SK-N-SH (cell line): ENCODE measurements around the gene TEX30. TPM values are rescaled to one million over a fixed set of nuclear protein-coding genes. Genes with fewer than 3 reads are reported as not detected.

ENCODE experiments used
- CTCF ChIA-PET: fragments of 300-600, 350-600 bp; formaldehyde crosslinking; extraction: SDS; loops from one replicate; lab custom pipeline; 2021; lab: Yijun Ruan, JAX
- POLR2A ChIA-PET: fragments of 350-600 bp; sonication (Branson Sonifier 250); formaldehyde crosslinking; extraction: SDS; loops from one replicate; lab custom pipeline; 2020; ENCODE audit warnings: antibody characterized with exemption, inconsistent platforms; lab: Yijun Ruan, JAX
- DNase-seq: peaks from one replicate; pipeline ENCODE4 v3.0.0; 2012
- H2AFZ ChIP-seq: fragments of 200-600 bp; sonication (generic); 2 replicates; pipeline ENCODE4 v1.8.1; 2016; ENCODE audit warnings: antibody characterized with exemption, mild to moderate bottlenecking, low read depth
- H3F3A ChIP-seq: fragments of 200-600 bp; sonication (generic); replicated peaks from 2 replicates; pipeline ENCODE3; 2016; ENCODE audit warnings: antibody characterized with exemption, mild to moderate bottlenecking; ENCODE audit not compliant: insufficient read depth
- H3K27ac ChIP-seq, 2 experiments: fragments of 200-500 bp in 1 of 2; fragments of 200-600 bp in 1 of 2; sonication (Bioruptor generic) in 1 of 2; sonication (generic), shearing (Covaris generic) in 1 of 2; 2 replicates each; pipeline versions ENCODE4 v1.5.1 to v1.6.1; 2014 to 2016; ENCODE audit warnings: low read depth in 2 of 2, inconsistent platforms in 1 of 2, low read length in 1 of 2, mild to moderate bottlenecking in 1 of 2, mixed read lengths in 1 of 2
- H3K27me3 ChIP-seq: fragments of 200-600 bp; sonication (generic), shearing (Covaris generic); 2 replicates; pipeline ENCODE4 v1.6.1; 2016; ENCODE audit warnings: mixed run types; ENCODE audit not compliant: insufficient read depth
- H3K36me3 ChIP-seq, 2 experiments: fragments of 200-500 bp in 1 of 2; fragments of 200-600 bp in 1 of 2; sonication (Bioruptor generic) in 1 of 2; sonication (generic) in 1 of 2; replicated peaks in 1 of 2; 2 replicates each; pipeline versions ENCODE3 to v1.5.1; 2014 to 2016; ENCODE audit warnings: low read length in 1 of 2, mild to moderate bottlenecking in 1 of 2; ENCODE audit not compliant: insufficient read depth in 2 of 2, control insufficient read depth in 1 of 2
- H3K4me1 ChIP-seq, 2 experiments: fragments of 200-500 bp in 1 of 2; fragments of 200-600 bp in 1 of 2; sonication (Bioruptor generic) in 1 of 2; sonication (generic), shearing (Covaris generic) in 1 of 2; 2 replicates each; pipeline versions ENCODE4 v1.5.1 to v1.6.1; 2014 to 2016; ENCODE audit warnings: low read depth in 1 of 2, low read length in 1 of 2, mixed run types in 1 of 2; ENCODE audit not compliant: insufficient read depth in 2 of 2, control insufficient read depth in 1 of 2
- H3K4me2 ChIP-seq: fragments of 200-600 bp; sonication (generic), shearing (Covaris generic); 2 replicates; pipeline ENCODE4 v1.6.1; 2017; ENCODE audit warnings: mixed run types
- H3K4me3 ChIP-seq, 2 experiments: fragments of 200-500 bp in 1 of 2; fragments of 200-600 bp in 1 of 2; sonication (Bioruptor generic) in 1 of 2; sonication (generic), shearing (Covaris generic) in 1 of 2; 2 replicates each; pipeline versions ENCODE4 v1.5.1 to v1.8.1; 2014 to 2016; ENCODE audit warnings: low read depth in 2 of 2, inconsistent platforms in 1 of 2, low read length in 1 of 2, mild to moderate bottlenecking in 1 of 2, mixed read lengths in 1 of 2, moderate library complexity in 1 of 2
- H3K79me2 ChIP-seq: fragments of 200-600 bp; sonication (generic); 2 replicates; pipeline ENCODE4 v1.8.1; 2017; ENCODE audit warnings: mild to moderate bottlenecking; ENCODE audit not compliant: insufficient read depth
- H3K9ac ChIP-seq: fragments of 200-600 bp; sonication (generic); 2 replicates; pipeline ENCODE4 v1.6.1; 2017; ENCODE audit warnings: mixed run types
- H3K9me2 ChIP-seq: fragments of 200-600 bp; sonication (generic); 2 replicates; pipeline ENCODE4 v1.6.1; 2017; ENCODE audit warnings: mixed run types
- H3K9me3 ChIP-seq: fragments of 200-600 bp; sonication (generic); 2 replicates; pipeline ENCODE4 v1.6.1; 2017; ENCODE audit warnings: mixed run types, mild to moderate bottlenecking, moderate library complexity
- H4K20me1 ChIP-seq: fragments of 200-600 bp; sonication (generic); 2 replicates; pipeline ENCODE4 v1.6.1; 2017; ENCODE audit warnings: mild to moderate bottlenecking, mixed run types; ENCODE audit not compliant: insufficient read depth
- CHD2 ChIP-seq: fragments of 150-350 bp; IDR thresholded peaks from 2 replicates; pipeline ENCODE4 v1.6.1; 2018; ENCODE audit warnings: low read length; ENCODE audit not compliant: partially characterized antibody
- FOSL2 ChIP-seq: IDR thresholded peaks from 2 replicates; pipeline ENCODE4 v1.4.0; 2012; ENCODE audit warnings: low read depth, mild to moderate bottlenecking, moderate library complexity, borderline replicate concordance
- FOXM1 ChIP-seq: IDR thresholded peaks from 2 replicates; pipeline ENCODE4 v1.4.0; 2012; ENCODE audit warnings: low read depth, mild to moderate bottlenecking
- GABPA ChIP-seq: IDR thresholded peaks from 2 replicates; pipeline ENCODE4 v1.4.0; 2012; ENCODE audit warnings: low read depth, mild to moderate bottlenecking
- MEF2A ChIP-seq: IDR thresholded peaks from 2 replicates; pipeline ENCODE4 v1.4.0; 2012; ENCODE audit warnings: low read depth, borderline replicate concordance
- MXI1 ChIP-seq: IDR thresholded peaks from 2 replicates; pipeline ENCODE4 v1.6.1; 2012; ENCODE audit warnings: mild to moderate bottlenecking, low read depth, low read length, improper control_type of control experiment
- NFIC ChIP-seq: IDR thresholded peaks from 2 replicates; pipeline ENCODE4 v1.4.0; 2012; ENCODE audit warnings: borderline replicate concordance
- RAD21 ChIP-seq: IDR thresholded peaks from 2 replicates; pipeline ENCODE4 v1.6.1; 2012; ENCODE audit warnings: mild to moderate bottlenecking, low read length
- RCOR1 ChIP-seq: fragments of 150-350 bp; IDR thresholded peaks from 2 replicates; pipeline ENCODE4 v1.6.1; 2017; ENCODE audit warnings: antibody characterized with exemption, low read length
- RXRA ChIP-seq: IDR thresholded peaks from 2 replicates; pipeline ENCODE4 v1.4.0; 2012; ENCODE audit warnings: low read depth, mild to moderate bottlenecking, borderline replicate concordance
- SIN3A ChIP-seq: IDR thresholded peaks from 2 replicates; pipeline ENCODE4 v1.6.1; 2012; ENCODE audit warnings: low read depth, mild to moderate bottlenecking, low read length, moderate library complexity, borderline replicate concordance
- TAF1 ChIP-seq: IDR thresholded peaks from 2 replicates; pipeline ENCODE4 v1.6.1; 2012; ENCODE audit warnings: low read depth, mild to moderate bottlenecking, low read length, moderate library complexity, borderline replicate concordance
- USF1 ChIP-seq: IDR thresholded peaks from 2 replicates; pipeline ENCODE4 v1.4.0; 2012; ENCODE audit warnings: low read depth, borderline replicate concordance
- YY1 ChIP-seq: IDR thresholded peaks from 2 replicates; pipeline ENCODE4 v1.4.0; 2012; ENCODE audit warnings: low read depth, mild to moderate bottlenecking
- polyA plus RNA-seq, 3 experiments: library from polyadenylated mRNA; depleted of rRNA; stranded (reverse); fragments of >200 nt; gene quantifications; 2 replicates each; pipeline ENCODE4 v1.2.3, GENCODE V29; 2012
- TF ChIP-seq, protein P1 (sequence below): IDR thresholded peaks from 2 replicates; pipeline ENCODE4 v1.4.0; 2012; ENCODE audit warnings: low read depth
- TF ChIP-seq, protein P2 (sequence below): IDR thresholded peaks from 2 replicates; pipeline ENCODE4 v1.6.1; 2012; ENCODE audit warnings: mild to moderate bottlenecking, low read depth, low read length, moderate library complexity
- TF ChIP-seq, protein P3 (sequence below): IDR thresholded peaks from 2 replicates; pipeline ENCODE4 v1.4.0; 2012; ENCODE audit warnings: low read depth, borderline replicate concordance
- TF ChIP-seq, protein P4 (sequence below): IDR thresholded peaks from 2 replicates; pipeline ENCODE4; 2012

The TEX30 gene
- polyA plus RNA-seq, 1 of the 3 experiments (the other 2 are of a cell fraction) = 7.2 TPM

- TF ChIP-seq YY1 (no peak), CHD2 (peak; percentile 47), RAD21 (peak; percentile 12; the same call in 1 of the 2 replicates), FOSL2 (no peak), TAF1 (peak; percentile 67), RXRA (no peak)
- TF ChIP-seq, protein P1, sequence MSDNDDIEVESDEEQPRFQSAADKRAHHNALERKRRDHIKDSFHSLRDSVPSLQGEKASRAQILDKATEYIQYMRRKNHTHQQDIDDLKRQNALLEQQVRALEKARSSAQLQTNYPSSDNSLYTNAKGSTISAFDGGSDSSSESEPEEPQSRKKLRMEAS = peak; percentile 86; the same call in 1 of the 2 replicates
- TF ChIP-seq, protein P2, sequence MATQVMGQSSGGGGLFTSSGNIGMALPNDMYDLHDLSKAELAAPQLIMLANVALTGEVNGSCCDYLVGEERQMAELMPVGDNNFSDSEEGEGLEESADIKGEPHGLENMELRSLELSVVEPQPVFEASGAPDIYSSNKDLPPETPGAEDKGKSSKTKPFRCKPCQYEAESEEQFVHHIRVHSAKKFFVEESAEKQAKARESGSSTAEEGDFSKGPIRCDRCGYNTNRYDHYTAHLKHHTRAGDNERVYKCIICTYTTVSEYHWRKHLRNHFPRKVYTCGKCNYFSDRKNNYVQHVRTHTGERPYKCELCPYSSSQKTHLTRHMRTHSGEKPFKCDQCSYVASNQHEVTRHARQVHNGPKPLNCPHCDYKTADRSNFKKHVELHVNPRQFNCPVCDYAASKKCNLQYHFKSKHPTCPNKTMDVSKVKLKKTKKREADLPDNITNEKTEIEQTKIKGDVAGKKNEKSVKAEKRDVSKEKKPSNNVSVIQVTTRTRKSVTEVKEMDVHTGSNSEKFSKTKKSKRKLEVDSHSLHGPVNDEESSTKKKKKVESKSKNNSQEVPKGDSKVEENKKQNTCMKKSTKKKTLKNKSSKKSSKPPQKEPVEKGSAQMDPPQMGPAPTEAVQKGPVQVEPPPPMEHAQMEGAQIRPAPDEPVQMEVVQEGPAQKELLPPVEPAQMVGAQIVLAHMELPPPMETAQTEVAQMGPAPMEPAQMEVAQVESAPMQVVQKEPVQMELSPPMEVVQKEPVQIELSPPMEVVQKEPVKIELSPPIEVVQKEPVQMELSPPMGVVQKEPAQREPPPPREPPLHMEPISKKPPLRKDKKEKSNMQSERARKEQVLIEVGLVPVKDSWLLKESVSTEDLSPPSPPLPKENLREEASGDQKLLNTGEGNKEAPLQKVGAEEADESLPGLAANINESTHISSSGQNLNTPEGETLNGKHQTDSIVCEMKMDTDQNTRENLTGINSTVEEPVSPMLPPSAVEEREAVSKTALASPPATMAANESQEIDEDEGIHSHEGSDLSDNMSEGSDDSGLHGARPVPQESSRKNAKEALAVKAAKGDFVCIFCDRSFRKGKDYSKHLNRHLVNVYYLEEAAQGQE = 0 out of 2 replicates have a peak, but pooled peaks have one; percentile 13
- TF ChIP-seq, all 33 proteins: peak for 12
Measured at GRCh38 chr13:102773441-102774213, at the start of gene TEX30 (continued).

- Histone ChIP-seq H2AFZ (no peak overlapping the region), H3K79me2 (peaks cover 29% of the 10 kb centered on the region)
- TF ChIP-seq GABPA = no peak
- no peak for TF ChIP-seq MEF2A
- TF ChIP-seq USF1 = no peak; the same call in 1 of the 2 replicates
- no peak for TF ChIP-seq NFIC
- no peak for TF ChIP-seq FOXM1
- TF ChIP-seq, protein P3, sequence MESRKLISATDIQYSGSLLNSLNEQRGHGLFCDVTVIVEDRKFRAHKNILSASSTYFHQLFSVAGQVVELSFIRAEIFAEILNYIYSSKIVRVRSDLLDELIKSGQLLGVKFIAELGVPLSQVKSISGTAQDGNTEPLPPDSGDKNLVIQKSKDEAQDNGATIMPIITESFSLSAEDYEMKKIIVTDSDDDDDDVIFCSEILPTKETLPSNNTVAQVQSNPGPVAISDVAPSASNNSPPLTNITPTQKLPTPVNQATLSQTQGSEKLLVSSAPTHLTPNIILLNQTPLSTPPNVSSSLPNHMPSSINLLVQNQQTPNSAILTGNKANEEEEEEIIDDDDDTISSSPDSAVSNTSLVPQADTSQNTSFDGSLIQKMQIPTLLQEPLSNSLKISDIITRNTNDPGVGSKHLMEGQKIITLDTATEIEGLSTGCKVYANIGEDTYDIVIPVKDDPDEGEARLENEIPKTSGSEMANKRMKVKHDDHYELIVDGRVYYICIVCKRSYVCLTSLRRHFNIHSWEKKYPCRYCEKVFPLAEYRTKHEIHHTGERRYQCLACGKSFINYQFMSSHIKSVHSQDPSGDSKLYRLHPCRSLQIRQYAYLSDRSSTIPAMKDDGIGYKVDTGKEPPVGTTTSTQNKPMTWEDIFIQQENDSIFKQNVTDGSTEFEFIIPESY = no peak
- TF ChIP-seq MXI1 = no peak
- no peak for TF ChIP-seq RCOR1
- TF ChIP-seq, protein P1 = no peak
- no peak for TF ChIP-seq SIN3A
- TF ChIP-seq, protein P4, sequence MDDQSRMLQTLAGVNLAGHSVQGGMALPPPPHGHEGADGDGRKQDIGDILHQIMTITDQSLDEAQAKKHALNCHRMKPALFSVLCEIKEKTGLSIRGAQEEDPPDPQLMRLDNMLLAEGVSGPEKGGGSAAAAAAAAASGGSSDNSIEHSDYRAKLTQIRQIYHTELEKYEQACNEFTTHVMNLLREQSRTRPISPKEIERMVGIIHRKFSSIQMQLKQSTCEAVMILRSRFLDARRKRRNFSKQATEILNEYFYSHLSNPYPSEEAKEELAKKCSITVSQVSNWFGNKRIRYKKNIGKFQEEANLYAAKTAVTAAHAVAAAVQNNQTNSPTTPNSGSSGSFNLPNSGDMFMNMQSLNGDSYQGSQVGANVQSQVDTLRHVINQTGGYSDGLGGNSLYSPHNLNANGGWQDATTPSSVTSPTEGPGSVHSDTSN = no peak
- TF ChIP-seq, all 33 proteins: peak for 0
- Histone ChIP-seq H3K9me2 (no peaks in the 10 kb centered on the region), H3K4me3 (no peak overlapping the region), H3K4me1 (peaks cover 0 to 14% of the 10 kb centered on the region in 2 experiments; a peak in 2 of 4 replicates), H3F3A (peaks cover 13% of the 10 kb centered on the region), H3K4me2 (no peak overlapping the region), H3K9ac (no peak overlapping the region), H3K9me3 (no peaks in the 10 kb centered on the region), H3K36me3 (peaks cover 24 to 49% of the 10 kb centered on the region in 2 experiments), H3K27me3 (no peaks in the 10 kb centered on the region), H4K20me1 (no peaks in the 10 kb centered on the region), H3K27ac (no peak overlapping the region)
- DNase-seq = no peak
- ChIA-PET CTCF (interaction anchor here (1.2 to 1.5 kb wide), 3 partner anchors 10 to 53 kb away, joined by 3 to 5 read pairs (median 4); no protein-coding TSS in a partner anchor), POLR2A (no interaction called here)
Measured at GRCh38 chr13:102817907-102818306, 44.3 kb upstream of the TEX30 start.
